Measurements from ENCODE around the gene ARRB1.
"Not testable (repeated sequence)": the region's sequence is repeated elsewhere in the genome, so short reads cannot be mapped to it uniquely, and the experiment has no call there.

ARRB1 gene

DNA sequence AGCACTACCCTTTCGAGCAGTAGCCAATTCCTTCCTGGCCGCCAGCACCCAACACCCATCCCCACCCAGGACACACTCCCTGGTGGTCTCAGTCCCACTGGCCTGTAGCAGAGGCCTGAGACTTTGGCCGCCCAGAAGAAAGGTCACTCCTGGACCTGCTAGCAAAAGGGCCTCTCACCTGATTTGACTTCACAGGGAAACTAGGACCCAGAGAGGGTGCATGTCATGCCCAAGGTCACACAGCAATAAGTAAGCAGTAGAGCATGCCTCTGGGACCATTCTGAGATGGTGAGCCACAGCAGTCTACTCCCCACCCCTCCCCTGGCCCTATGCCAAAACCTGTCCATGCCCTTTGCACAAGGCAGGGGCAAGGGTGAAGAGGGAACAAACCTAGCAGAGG is 7.3 kb downstream of the ARRB1 start:
- DNase-seq (ENCODE audit: low read depth in 2 of 2), result no peak

DNA sequence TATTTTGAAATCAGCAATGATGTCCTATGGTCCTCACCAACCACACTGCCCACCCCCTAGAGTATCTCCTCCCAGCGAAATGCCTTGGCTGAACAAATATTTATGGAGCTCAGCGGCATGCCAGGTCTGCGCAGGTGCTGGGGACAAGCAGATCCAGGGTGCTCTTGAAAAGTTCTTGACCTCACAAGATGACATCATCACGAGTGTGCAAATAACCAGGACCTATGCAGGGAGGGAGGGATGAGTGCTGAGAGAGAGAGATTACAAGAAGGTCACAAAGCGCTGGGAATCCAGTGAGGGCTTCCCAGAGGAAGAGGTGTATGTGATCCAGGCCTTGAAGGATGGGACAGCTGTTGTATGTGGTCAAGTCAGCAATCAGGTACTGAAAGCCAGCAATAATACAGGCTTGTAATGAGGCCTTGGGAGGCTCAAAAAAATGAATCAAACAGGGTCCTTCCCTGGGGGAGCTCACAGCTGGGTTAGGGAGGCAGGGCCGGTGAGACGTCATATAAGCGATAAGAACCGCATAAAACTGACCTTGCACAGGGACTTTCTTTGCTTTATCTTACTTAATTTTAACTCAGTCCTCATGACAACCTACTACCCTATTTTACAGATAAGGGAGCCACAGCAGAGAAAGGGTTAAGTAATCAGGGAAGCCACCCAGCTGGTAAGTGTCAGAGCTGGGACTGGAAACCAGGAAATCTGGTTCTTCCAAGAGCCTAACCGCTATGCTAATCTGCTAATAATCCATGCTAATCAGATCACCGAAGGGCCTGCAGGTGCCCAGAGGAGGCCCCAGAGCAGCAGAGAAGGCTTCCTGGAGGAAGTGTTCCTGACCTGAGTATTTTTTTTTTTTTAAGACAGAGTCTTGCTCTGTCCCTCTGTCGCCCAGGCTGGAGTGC is 8.2 kb downstream of the ARRB1 start:
- DNase-seq (ENCODE audit: low read depth in 2 of 2), result no peak

DNA sequence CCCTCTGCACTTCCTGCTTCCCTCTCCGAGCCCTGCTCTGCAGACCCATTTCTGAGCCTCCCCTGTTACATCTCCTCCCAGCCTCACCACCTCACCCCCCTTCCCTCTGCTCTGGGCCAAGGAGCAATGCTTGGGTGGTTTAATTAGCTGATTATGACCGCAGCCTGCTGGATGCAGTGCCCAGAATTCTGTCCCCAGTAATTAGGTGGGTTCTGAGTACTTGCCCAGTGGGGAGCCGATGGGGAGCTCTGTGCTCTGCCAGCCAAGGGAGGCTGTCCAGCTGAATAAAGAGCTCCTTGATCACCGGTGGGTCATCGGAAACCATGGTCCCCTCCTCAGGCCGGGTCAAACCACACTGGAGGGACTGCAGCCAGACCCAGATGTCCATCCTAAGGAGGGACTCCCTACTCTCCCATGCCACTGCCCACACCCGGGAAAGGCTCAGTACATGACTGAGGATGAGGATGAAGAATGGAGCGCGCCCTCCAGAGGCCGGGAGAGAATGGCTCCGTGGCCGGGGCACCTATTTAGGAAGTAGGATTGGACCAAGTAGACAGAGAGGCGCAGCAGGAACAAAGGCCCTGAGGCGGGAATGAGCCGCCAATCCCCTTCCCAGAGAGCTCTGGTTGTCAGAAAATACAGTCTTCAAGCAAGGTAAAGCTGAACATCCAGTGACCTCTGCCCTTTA is 9.1 kb downstream of the ARRB1 start:
- no peak for DNase-seq (ENCODE audit: low read depth in 2 of 2)

DNA sequence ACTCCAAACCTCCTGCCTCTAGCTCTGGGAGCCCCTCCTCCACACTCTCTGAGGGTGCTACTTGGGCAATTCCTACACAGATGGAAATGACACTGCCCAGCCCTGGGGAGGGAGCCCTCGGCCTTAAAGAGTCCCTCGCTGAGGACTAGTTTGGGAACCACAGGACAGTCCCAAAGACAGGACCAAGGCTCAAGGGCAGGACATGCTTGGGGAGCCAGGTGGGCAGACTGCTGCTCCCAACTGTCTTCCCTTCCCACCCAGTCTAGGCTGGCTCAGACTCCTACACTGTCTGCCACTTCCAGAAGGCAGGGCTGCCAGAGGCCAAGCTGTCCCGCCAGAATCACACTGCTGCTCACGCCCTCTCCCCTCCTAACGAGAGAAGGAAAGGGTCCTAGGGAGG is 9.8 kb downstream of the ARRB1 start:
- no peak for DNase-seq (ENCODE audit: low read depth in 2 of 2)

DNA sequence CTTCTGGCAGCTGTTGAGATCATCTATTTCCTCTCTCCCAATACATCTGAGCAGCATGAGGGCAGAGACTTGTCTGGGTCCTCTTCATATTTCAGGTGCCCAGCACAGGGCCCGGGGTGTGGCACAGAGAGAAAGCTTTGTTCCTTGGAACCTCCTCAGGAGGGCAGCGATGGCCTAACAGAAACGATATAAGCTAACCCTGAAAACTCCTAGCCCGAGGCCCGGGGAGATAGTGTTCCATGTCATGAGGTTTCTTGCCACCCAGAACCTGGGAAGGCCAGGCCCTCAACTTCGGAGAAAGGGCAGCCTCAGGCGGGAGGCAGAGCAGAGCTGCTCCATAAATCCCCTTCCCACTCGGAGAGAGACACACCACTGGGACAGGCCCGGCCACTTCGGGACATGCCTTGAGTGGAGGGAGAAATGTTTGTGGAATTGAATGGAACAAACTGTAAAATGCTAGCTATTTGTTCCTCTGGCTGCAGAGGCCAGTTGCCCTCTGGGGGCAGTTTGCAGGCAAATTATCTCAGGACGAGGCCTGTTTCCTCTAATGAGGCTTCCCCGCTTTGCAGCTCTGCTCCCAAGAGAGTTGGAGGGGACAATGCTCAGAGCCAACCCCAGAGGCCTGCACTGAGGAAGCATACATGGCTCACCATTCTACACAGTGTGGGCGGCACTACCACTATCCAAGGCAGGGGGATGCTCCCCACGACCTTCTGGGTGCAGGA is 11.6 kb downstream of the ARRB1 start:
- DNase-seq (ENCODE audit: low read depth in 2 of 2), result no peak

DNA sequence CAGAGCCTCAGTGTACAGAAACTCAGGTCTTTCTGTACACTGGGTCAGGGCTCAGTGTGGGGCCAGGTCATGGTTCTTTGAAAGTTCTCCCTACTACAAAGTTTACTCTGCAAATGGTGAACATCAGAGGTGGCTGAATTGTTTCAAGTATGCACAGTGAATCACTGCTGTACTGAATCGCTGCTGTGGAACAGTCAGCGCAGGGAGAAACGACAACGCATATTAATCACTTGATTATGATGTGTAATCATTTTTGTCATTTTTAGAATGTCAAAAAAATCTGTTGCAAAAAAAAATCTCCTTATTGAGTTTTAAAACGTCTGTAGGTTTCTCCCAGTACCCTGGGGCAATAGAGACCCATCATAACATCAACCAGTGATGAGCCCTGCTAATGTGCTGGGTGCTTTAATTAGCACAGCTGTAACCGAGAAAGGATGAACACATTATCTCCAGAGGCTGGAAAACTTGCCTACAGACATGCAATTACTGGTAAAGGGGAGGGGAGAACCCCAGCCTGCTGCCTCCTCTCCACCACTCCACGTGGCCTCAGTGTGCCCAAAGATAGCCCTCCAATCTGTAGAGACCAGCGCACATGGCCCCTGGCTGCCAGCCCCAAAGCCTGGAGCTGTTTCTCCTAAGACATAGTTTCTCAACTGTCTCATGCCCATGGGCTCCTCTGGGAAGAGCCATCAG is 12.8 kb downstream of the ARRB1 start:
- DNase-seq (ENCODE audit: low read depth in 2 of 2), result no peak

DNA sequence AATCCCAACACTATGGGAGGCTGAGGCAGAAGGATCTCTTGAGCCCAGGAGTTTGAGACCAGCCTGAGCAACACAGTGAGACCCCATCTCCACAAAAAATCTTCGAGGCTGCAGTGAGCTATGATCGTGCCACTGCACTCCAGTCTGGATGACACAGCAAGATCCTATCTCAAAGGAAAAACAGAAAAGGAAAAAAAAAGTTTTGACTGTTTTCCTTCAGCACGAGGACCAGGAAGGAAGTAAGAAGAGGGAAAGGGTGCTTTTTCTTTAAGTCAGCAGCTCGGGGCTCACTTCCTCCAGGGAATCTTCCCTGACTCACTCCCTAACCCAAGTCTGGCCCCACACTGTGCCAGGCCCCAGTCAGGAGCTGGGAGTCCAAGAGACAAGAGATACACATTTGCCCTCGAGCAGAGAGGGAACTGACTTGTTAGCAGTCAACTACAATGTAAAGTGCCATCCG is 14.2 kb downstream of the ARRB1 start:
- DNase-seq (ENCODE audit: low read depth in 2 of 2), result no peak

DNA sequence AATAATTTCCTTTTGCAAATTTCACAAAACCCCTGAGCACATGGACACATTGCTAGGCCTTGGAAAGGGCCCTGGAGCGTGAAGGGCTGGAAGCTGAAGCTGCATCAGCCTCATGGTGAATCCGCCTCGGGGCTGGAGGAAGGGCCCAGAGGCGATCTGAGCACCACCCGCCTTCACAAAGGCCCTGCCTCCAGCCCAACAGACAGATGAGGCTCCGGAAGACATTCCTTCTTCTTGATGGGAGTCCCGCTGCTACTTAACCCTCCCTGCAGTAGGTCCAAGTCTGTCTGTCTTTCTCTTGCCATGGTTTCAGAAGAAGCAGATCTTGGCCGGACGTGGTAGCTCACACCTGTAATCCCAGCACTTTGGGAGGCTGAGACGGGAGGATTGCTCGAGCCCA is 16.5 kb downstream of the ARRB1 start:
- DNase-seq (ENCODE audit: low read depth in 2 of 2), result no peak

DNA sequence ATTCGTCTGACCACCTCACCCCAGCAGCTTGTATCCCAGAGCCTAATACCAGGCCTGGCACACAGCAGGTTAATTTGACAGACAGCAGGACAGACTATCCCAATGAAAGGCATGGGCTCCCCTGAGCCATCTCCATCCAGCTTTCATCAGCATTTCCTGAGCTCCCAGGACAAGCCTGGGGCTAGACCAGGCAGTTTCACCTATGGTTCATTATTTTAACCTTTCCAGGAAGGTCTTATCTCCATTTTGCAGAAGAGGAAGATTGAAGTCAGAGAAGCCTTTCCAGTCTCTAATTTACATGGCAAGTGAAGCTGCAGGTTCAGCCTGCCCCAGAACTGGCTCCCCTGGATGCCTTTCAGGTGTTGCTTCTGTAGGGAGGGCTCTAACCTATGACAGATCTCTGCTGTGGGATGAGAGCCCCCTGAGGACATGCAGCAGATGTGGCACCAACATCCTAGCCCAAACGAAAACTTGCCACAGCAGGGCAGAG is 17.0 kb downstream of the ARRB1 start:
- no peak for DNase-seq (ENCODE audit: low read depth in 2 of 2)

DNA sequence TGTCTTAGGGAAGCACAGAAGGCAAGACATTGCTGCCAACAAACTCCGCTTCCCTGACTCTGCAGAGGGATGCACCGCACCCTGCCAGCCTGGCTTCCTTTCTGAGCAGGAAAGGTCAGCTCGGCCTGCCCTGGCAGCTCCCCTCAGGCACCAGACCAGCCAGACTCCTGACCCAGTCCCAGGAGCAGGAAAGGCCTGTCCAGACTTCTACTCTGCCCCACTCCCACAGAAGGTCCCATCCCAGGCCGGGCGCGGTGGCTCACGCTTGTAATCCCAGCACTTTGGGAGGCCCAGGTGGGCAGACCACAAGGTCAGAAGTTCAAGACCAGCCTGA is 17.7 kb downstream of the ARRB1 start:
- no peak for DNase-seq (ENCODE audit: low read depth in 2 of 2)

DNA sequence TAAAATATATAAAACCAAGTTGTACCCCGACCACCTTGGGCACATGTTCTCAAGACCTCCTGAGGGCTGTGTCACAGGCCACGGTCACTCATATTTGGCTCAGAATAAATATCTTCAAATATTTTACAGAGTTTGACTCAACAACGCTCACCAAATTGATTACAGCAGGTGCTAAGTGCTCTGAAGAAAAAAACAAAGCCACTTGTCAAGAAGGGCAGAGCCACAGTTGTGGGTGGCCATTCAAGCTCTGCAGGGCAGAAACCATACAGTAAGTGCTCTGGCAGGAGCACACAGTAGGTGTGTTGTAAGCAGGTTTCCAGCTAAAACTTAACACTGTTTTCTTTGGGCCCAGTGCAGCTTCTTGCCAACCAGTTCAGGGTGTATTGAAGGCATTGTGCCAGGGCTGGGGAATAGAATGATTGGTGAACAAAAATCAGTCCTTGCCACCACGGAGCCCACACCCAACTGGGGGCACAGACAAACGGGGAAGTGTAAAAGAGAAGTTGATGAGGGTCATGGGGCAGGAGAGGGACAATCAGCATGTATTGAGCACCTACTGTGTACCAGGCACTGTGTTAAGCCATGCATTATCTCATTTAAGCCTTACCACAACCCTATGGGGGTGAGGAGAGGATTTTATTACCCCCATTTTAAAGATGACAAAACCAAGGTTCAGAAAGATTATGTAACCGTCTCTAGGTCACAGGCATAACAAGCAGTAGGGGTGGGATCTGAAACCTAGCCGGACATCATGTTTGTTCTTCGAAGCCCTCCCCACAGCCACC is 18.2 kb downstream of the ARRB1 start:
- no peak for DNase-seq (ENCODE audit: low read depth in 2 of 2)

DNA sequence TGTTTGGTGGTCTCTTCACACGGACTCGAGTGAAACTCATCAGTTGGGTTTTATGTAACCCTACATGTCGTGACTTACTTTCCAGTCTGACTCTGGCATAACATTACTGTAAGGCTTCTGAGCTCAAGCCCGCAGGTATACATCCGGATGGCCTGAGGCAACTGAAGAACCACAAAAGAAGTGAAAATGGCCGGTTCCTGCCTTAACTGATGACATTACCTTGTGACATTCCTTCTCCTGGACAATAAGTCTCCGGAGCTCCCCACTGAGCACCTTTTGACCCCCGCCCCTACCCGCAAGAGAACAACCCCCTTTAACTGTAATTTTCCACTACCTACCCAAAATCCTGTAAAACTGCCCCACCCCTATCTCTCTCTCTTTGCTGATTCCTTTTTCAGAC is 19.7 kb downstream of the ARRB1 start:
- DNase-seq (ENCODE audit: low read depth in 2 of 2), result not testable (repeated sequence)

DNA sequence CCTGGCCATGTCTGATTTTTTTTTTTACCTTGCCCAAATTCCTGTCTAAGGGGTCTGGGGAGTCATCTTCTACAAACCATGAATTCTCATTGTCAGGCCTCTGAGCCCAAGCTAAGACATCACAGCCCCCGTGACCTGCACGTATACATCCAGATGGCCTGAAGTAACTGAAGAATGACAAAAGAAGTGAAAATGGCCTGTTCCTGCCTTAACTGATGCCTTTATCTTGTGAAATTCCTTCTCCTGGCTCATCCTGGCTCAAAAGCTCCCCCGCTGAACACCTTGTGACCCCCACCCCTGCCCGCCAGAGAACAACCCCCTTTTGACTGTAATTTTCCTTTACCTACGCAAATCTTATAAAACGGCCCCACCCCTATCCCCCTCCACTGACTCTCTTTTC is 20.2 kb downstream of the ARRB1 start:
- not testable (repeated sequence) for DNase-seq (ENCODE audit: low read depth in 2 of 2)

DNA sequence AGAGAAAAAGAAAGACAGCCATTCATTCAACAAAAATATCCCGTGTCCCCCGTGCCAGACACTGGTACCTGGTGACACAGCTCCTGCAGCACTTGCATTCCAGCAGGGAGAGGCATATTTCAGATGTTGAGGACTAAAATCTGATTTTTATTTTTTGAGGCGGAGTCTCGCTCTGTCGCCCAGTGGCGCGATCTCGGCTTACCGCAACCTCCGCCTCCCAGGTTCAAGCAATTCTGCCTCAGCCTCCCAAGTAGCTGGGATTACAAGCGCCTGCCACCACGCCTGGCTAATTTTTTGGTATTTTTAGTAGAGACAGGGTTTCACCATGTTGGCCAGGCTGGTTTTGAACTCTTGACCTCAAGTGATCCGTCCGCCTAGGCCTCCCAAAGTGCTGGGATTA is 20.6 kb downstream of the ARRB1 start:
- not testable (repeated sequence) for DNase-seq (ENCODE audit: low read depth in 2 of 2)

DNA sequence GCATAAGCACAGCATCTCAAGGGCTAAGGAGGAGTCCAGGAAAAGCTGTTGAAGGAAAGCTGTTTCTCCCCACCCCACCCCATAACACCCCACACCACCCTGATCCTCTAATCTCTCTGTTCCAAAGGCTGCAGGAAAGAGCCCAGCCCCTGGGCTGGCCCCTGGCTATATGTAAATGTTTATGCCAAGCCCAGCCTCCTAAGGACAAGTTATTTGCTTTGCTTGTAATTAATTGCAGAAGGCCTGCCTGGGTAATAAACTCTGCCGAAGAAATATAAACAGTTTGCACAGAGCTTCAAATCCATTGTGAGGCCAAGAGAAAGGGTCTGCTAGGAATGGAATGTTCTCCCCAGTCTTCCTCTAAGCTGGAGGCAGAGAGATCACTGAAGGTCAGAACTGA is 21.2 kb downstream of the ARRB1 start:
- no peak for DNase-seq (ENCODE audit: low read depth in 2 of 2)

DNA sequence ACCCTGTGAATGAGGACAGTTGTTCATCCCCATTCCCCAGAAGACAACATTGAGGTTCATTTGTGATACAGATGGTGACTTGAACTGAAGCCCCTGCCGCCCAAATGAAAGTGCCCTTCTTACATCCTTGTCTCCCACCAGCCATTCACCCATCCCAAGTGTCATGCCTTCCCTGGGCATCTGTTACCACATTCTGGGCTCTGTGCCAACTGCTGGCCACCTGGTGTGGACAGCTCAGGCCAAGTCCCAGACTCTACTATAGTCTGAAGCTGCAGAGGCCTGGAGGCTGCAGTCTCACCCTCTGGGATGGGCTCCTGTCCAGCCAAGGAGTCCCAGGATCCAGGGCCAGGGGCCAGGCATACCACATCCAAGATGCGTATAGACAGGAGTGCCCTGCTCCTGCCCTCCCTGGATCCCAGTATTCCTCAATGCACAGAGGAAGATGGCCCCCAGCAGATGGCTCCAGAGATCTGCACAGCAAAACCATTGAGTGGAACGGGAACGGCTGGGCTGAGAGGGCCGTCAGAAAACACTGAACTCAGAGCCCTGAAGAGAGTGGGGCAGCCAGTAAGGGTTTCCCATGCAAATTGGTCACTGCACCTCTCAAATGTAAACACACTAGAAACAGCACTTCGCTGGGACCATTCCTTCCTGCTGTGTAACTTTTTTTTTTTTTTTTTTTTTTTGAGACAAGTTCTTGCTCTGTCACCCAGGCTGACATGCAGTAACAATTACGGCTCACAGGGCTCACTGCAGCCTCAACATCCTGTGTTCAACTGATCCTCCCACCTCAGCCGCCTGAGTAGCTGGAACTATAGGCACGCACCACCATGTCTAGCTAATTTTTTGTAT is 22.8 kb downstream of the ARRB1 start:
- DNase-seq (ENCODE audit: low read depth in 2 of 2), result peak in 1 of 2 donors; percentile 10

DNA sequence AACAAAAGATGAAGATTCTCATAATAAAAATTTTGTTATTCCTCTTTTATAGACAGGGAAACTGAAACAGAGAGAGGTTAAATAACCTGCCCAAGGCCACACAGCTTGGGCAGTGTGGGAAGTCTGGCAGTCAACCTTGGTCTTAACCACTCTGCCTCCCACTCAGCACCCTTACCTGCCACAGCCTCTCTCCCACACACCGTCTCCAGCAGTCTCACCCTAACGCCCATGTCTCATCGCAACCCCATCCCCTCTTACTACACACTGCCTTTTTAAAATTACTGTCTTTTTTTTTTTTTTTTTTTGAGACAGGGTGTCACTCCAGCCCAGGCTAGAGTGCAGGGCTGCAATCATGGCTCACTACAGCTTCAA is 25.0 kb downstream of the ARRB1 start:
- no peak for DNase-seq (ENCODE audit: low read depth in 2 of 2)

DNA sequence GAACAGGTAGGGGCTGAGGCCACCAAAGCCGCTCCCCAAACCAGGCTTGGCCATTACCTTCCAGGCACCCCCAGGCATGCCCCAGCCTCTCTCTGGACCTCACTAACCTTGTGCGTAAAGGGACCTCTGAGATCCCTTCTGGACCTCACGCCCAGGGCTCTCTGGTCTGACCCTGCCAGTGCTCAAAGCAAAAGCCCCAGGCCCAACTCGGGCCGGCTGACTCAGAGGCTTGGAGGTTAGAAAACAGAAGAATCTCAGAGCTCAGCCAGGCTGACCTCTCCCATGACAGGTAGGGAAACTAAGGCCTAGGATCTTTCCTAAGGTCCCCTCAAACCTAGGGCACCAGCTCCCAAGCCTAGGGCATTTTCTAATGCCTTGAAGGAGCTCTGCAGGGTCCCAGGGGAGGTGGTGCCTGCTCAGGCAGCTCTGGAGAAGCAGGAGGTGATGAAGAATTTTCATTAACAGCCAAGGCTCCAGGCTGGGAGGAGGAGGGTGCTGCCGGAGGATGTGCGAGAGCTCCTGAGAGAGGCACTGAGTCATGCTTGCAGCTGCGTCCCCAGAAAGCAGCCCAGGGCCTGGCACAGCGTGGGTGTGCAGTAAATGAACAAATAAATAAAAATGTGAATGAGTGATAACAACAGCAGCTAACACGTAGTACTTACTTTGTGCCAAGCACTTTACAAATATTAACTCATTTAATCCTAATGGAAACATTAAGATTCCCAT is 25.6 kb downstream of the ARRB1 start:
- DNase-seq (ENCODE audit: low read depth in 2 of 2), result peak in 1 of 2 donors; percentile 33

DNA sequence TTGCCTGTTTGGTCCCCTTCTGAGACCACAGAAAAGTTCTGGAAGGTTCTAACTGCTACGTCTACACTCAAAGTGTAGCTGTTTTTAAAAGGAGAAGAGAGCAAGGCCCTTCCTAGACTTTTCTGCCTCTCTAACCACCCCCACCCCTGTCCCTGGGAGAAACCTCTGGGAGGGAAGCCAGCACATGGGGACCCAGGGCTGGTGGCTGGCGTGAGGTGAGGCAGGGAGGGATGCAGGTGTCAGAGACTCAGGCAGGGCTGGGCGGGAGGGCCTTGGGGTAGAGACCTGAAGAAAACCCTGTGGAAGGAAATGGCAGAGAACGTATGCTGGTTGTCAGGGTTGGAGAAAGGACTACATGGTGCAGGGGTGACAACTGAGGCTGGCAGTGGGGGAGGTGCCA is 26.7 kb downstream of the ARRB1 start:
- DNase-seq (ENCODE audit: low read depth in 2 of 2), result no peak

Data from stimulated activated CD4-positive, alpha-beta T cell treated with anti-CD3 and anti-CD28 coated beads, Interleukin-1b, Interleukin-23, amount 100 ng/mL, for 1 hour (primary cell).